Endothelial cell of umbilical vein (primary cell): ENCODE data around the gene MDFI. TPM values are rescaled to one million over a fixed set of nuclear protein-coding genes. Genes with fewer than 3 reads are reported as not detected.

Source experiments
- BruUV-seq: library from RNA; stranded (reverse); fragments of 400-500 nt; replicated peaks from 2 replicates; lab custom pipeline; 2021; lab: Mats Ljungman, UMichigan
- CTCF ChIA-PET: fragments of 300-600, 350-600 bp; sonication (Branson Sonifier 250); formaldehyde crosslinking; loops from one replicate; lab custom pipeline; 2021; ENCODE audit warnings: antibody characterized with exemption, inconsistent platforms; lab: Charles Lee
- POLR2A ChIA-PET: fragments of 300-600, 350-600 bp; sonication (Branson Sonifier 250); formaldehyde crosslinking; loops from one replicate; lab custom pipeline; 2021; ENCODE audit warnings: antibody characterized with exemption, inconsistent platforms; lab: Charles Lee
- DNase-seq: peaks from one replicate; pipeline ENCODE4 v3.0.0-alpha.2; 2011; ENCODE audit warnings: low read depth, low spot score
- FAIRE-seq: peaks from 2 replicates; lab custom pipeline; 2011; peaks lifted over from hg19 to GRCh38; lab: Jason Lieb, UNC
- H2AFZ ChIP-seq: 2 replicates; pipeline ENCODE4 v1.6.0; 2012; ENCODE audit warnings: low read depth, low read length, control low read depth, inconsistent platforms
- H3K27ac ChIP-seq: 2 replicates; pipeline ENCODE4 v1.5.1; 2011; ENCODE audit warnings: low read depth, mild to moderate bottlenecking, control low read depth, low read length, moderate library complexity; ENCODE audit not compliant: insufficient read depth
- H3K27me3 ChIP-seq, 2 experiments: 2 replicates each; pipeline versions ENCODE4 v1.6.0 to v1.6.1; 2011; ENCODE audit warnings: low read length in 2 of 2, mixed read lengths in 1 of 2; ENCODE audit not compliant: control insufficient read depth in 2 of 2, insufficient read depth in 2 of 2
- H3K36me3 ChIP-seq, 2 experiments: 2 replicates in 1 of 2; 3 replicates in 1 of 2; pipeline ENCODE4 v1.5.1; 2011; ENCODE audit warnings: low read length in 2 of 2, mild to moderate bottlenecking in 1 of 2, moderate library complexity in 1 of 2; ENCODE audit not compliant: control insufficient read depth in 2 of 2, insufficient read depth in 2 of 2; ENCODE audit errors: extremely low read depth in 1 of 2
- H3K4me1 ChIP-seq: 3 replicates; pipeline ENCODE4 v1.5.1; 2011; ENCODE audit warnings: mild to moderate bottlenecking, low read length; ENCODE audit not compliant: control insufficient read depth, insufficient read depth; ENCODE audit errors: extremely low read depth
- H3K4me2 ChIP-seq: 2 replicates; pipeline ENCODE4 v1.6.1; 2011; ENCODE audit warnings: low read length, control low read depth, mixed read lengths; ENCODE audit not compliant: insufficient read depth
- H3K4me3 ChIP-seq, 3 experiments: fragments of 200-600 bp in 1 of 3; sonication (generic), shearing (Covaris generic) in 1 of 3; replicated peaks in 1 of 3; 2 replicates each; pipeline ENCODE4 v1.5.1; 2011 to 2016; ENCODE audit warnings: control low read depth in 3 of 3, low read length in 3 of 3, mild to moderate bottlenecking in 2 of 3, inconsistent platforms in 1 of 3, low read depth in 1 of 3, moderate library complexity in 1 of 3; ENCODE audit not compliant: insufficient read depth in 1 of 3
- H3K79me2 ChIP-seq: 2 replicates; pipeline ENCODE4 v1.6.0; 2012; ENCODE audit warnings: low read length, inconsistent platforms; ENCODE audit not compliant: control insufficient read depth, insufficient read depth
- H3K9ac ChIP-seq: replicated peaks from 2 replicates; pipeline ENCODE3; 2011; ENCODE audit warnings: low read length, control low read depth; ENCODE audit not compliant: insufficient read depth; ENCODE audit errors: extremely low read depth
- H3K9me1 ChIP-seq: replicated peaks from 3 replicates; pipeline ENCODE4 v1.6.0; 2011; ENCODE audit warnings: mild to moderate bottlenecking, low read length; ENCODE audit not compliant: control insufficient read depth, insufficient read depth; ENCODE audit errors: extremely low read depth
- H3K9me3 ChIP-seq: replicated peaks from 2 replicates; pipeline ENCODE4 v1.5.1; 2012; ENCODE audit warnings: low read length, inconsistent platforms; ENCODE audit not compliant: control insufficient read depth, insufficient read depth
- H4K20me1 ChIP-seq: replicated peaks from 2 replicates; pipeline ENCODE3; 2011; ENCODE audit warnings: mild to moderate bottlenecking, low read length; ENCODE audit not compliant: control insufficient read depth, insufficient read depth; ENCODE audit errors: extremely low read depth
- CTCF ChIP-seq, 2 donors: IDR thresholded peaks; 1 replicate in 1 of 2; 2 replicates in 1 of 2; pipeline ENCODE4 v1.5.1; 2011; ENCODE audit warnings: low read length in 2 of 2, mild to moderate bottlenecking in 2 of 2, moderate library complexity in 2 of 2, control low read depth in 1 of 2, inconsistent platforms in 1 of 2, low read depth in 1 of 2; ENCODE audit not compliant: insufficient read depth in 1 of 2; ENCODE audit errors: extremely low read depth in 1 of 2
- EZH2 ChIP-seq: IDR thresholded peaks from 2 replicates; pipeline ENCODE4 v1.6.1; 2012; ENCODE audit warnings: borderline replicate concordance, low read depth, mild to moderate bottlenecking, moderate library complexity, low read length, inconsistent platforms; ENCODE audit not compliant: severe bottlenecking
- FOS ChIP-seq: IDR thresholded peaks from 2 replicates; pipeline ENCODE4 v1.6.1; 2011; ENCODE audit warnings: mild to moderate bottlenecking, low read length, moderate library complexity, borderline replicate concordance; ENCODE audit not compliant: insufficient read depth
- GATA2 ChIP-seq: IDR thresholded peaks from 2 replicates; pipeline ENCODE4 v1.7.0; 2011; ENCODE audit warnings: low read depth, mild to moderate bottlenecking, moderate library complexity, mixed read lengths, low read length; ENCODE audit not compliant: insufficient read length, insufficient read depth
- JUN ChIP-seq: IDR thresholded peaks from 2 replicates; pipeline ENCODE4 v1.6.1; 2011; ENCODE audit warnings: borderline replicate concordance, low read depth; ENCODE audit not compliant: insufficient read length, insufficient read depth
- MAX ChIP-seq: IDR thresholded peaks from 2 replicates; pipeline ENCODE4 v1.6.1; 2011; ENCODE audit not compliant: insufficient read depth, insufficient read length
- MYC ChIP-seq: IDR thresholded peaks from one replicate; pipeline ENCODE4 v1.6.1; 2011; ENCODE audit warnings: mild to moderate bottlenecking, low read depth, low read length
- POLR2A ChIP-seq: IDR thresholded peaks from 2 replicates; pipeline ENCODE4 v1.6.1; 2012; ENCODE audit warnings: low read depth, mild to moderate bottlenecking, control low read depth, low read length
- POLR2AphosphoS5 ChIP-seq: IDR thresholded peaks from 2 replicates; pipeline ENCODE4 v1.6.1; 2012; ENCODE audit warnings: low read depth, mild to moderate bottlenecking, control low read depth, low read length, moderate library complexity; ENCODE audit not compliant: insufficient read depth
- dilution Hi-C: fragments of 300-500 bp; cut with MboI; formaldehyde crosslinking; loops from one replicate; pipeline ENCODE4 v1.15.0; 2019; ENCODE audit warnings: low sequenced_read_pairs; ENCODE audit not compliant: extremely low pct_ligation_motif_present
- intact Hi-C: fragments of 100-400 bp; cut with micrococcal nuclease; formaldehyde crosslinking; loops from one replicate; pipeline ENCODE4 v1.10.0; 2022
- polyA plus RNA-seq, 4 experiments: library from polyadenylated mRNA; depleted of rRNA in 3 of 4; stranded (reverse) in 3 of 4; unstranded in 1 of 4; fragments of >200 nt; gene quantifications; 2 replicates each; pipeline versions ENCODE4 v1.2.1 to v1.2.3, GENCODE V29; 2011 to 2012; ENCODE audit warnings: missing spikeins in 1 of 4
- total RNA-seq: library from RNA; stranded (reverse); gene quantifications from 2 replicates; pipeline ENCODE4 v1.2.3, GENCODE V29; 2021

Gene MDFI
- total and polyA plus RNA-seq, 2 donors (not counting 3 experiments of a cell fraction or from before 2014, with no cell fraction given), result 32.4 to 74.1 TPM

GRCh38 chr6:41598670-41599014, 39.6 kb upstream of the MDFI start:
- FAIRE-seq, result no peak
- intact Hi-C loops, result no loop called here
- Histone ChIP-seq H4K20me1 (no peaks in the 10 kb centered on the region), H3K9ac (no peak overlapping the region), H3K79me2 (no peaks in the 10 kb centered on the region), H3K36me3 (peaks cover 0 to 5% of the 10 kb centered on the region in 2 experiments), H3K4me3 (no peak overlapping the region), H3K9me1 (no peaks in the 10 kb centered on the region), H3K4me2 (no peak overlapping the region), H2AFZ (no peak overlapping the region), H3K27me3 (no peaks in the 10 kb centered on the region), H3K9me3 (no peaks in the 10 kb centered on the region), H3K4me1 (no peaks in the 10 kb centered on the region), H3K27ac (no peak overlapping the region)
- POLR2A ChIA-PET, result no interaction called here
- TF ChIP-seq MAX (no peak), POLR2A (no peak), POLR2AphosphoS5 (no peak), MYC (no peak), GATA2 (no peak), FOS (no peak), JUN (no peak), CTCF (IDR thresholded peaks at IDR 0.05; ENCODE audit: extremely low read depth in 1 of 2, insufficient read depth in 1 of 2, low read depth in 1 of 2, low read length in 2 of 2) (no peak), EZH2 (no peak)
- no TSS peak for BruUV-seq
- CTCF ChIA-PET, result no interaction called here
- dilution Hi-C loops, result no loop called here
- DNase-seq, result no peak
